Endothelial cell of umbilical vein (primary cell): ENCODE data around the gene CEMIP. TPM values are rescaled to one million over a fixed set of nuclear protein-coding genes. Genes with fewer than 3 reads are reported as not detected.

Source experiments
- BruUV-seq: library from RNA; stranded (reverse); fragments of 400-500 nt; replicated peaks from 2 replicates; lab custom pipeline; 2021; lab: Mats Ljungman, UMichigan
- CTCF ChIA-PET: fragments of 300-600, 350-600 bp; sonication (Branson Sonifier 250); formaldehyde crosslinking; loops from one replicate; lab custom pipeline; 2021; ENCODE audit warnings: antibody characterized with exemption, inconsistent platforms; lab: Charles Lee
- POLR2A ChIA-PET: fragments of 300-600, 350-600 bp; sonication (Branson Sonifier 250); formaldehyde crosslinking; loops from one replicate; lab custom pipeline; 2021; ENCODE audit warnings: antibody characterized with exemption, inconsistent platforms; lab: Charles Lee
- DNase-seq: peaks from one replicate; pipeline ENCODE4 v3.0.0-alpha.2; 2011; ENCODE audit warnings: low read depth, low spot score
- FAIRE-seq: peaks from 2 replicates; lab custom pipeline; 2011; peaks lifted over from hg19 to GRCh38; lab: Jason Lieb, UNC
- H2AFZ ChIP-seq: 2 replicates; pipeline ENCODE4 v1.6.0; 2012; ENCODE audit warnings: low read depth, low read length, control low read depth, inconsistent platforms
- H3K27ac ChIP-seq: 2 replicates; pipeline ENCODE4 v1.5.1; 2011; ENCODE audit warnings: low read depth, mild to moderate bottlenecking, control low read depth, low read length, moderate library complexity; ENCODE audit not compliant: insufficient read depth
- H3K27me3 ChIP-seq, 2 experiments: 2 replicates each; pipeline versions ENCODE4 v1.6.0 to v1.6.1; 2011; ENCODE audit warnings: low read length in 2 of 2, mixed read lengths in 1 of 2; ENCODE audit not compliant: control insufficient read depth in 2 of 2, insufficient read depth in 2 of 2
- H3K36me3 ChIP-seq, 2 experiments: 2 replicates in 1 of 2; 3 replicates in 1 of 2; pipeline ENCODE4 v1.5.1; 2011; ENCODE audit warnings: low read length in 2 of 2, mild to moderate bottlenecking in 1 of 2, moderate library complexity in 1 of 2; ENCODE audit not compliant: control insufficient read depth in 2 of 2, insufficient read depth in 2 of 2; ENCODE audit errors: extremely low read depth in 1 of 2
- H3K4me1 ChIP-seq: 3 replicates; pipeline ENCODE4 v1.5.1; 2011; ENCODE audit warnings: mild to moderate bottlenecking, low read length; ENCODE audit not compliant: control insufficient read depth, insufficient read depth; ENCODE audit errors: extremely low read depth
- H3K4me2 ChIP-seq: 2 replicates; pipeline ENCODE4 v1.6.1; 2011; ENCODE audit warnings: low read length, control low read depth, mixed read lengths; ENCODE audit not compliant: insufficient read depth
- H3K4me3 ChIP-seq, 3 experiments: fragments of 200-600 bp in 1 of 3; sonication (generic), shearing (Covaris generic) in 1 of 3; replicated peaks in 1 of 3; 2 replicates each; pipeline ENCODE4 v1.5.1; 2011 to 2016; ENCODE audit warnings: control low read depth in 3 of 3, low read length in 3 of 3, mild to moderate bottlenecking in 2 of 3, inconsistent platforms in 1 of 3, low read depth in 1 of 3, moderate library complexity in 1 of 3; ENCODE audit not compliant: insufficient read depth in 1 of 3
- H3K79me2 ChIP-seq: 2 replicates; pipeline ENCODE4 v1.6.0; 2012; ENCODE audit warnings: low read length, inconsistent platforms; ENCODE audit not compliant: control insufficient read depth, insufficient read depth
- H3K9ac ChIP-seq: replicated peaks from 2 replicates; pipeline ENCODE3; 2011; ENCODE audit warnings: low read length, control low read depth; ENCODE audit not compliant: insufficient read depth; ENCODE audit errors: extremely low read depth
- H3K9me1 ChIP-seq: replicated peaks from 3 replicates; pipeline ENCODE4 v1.6.0; 2011; ENCODE audit warnings: mild to moderate bottlenecking, low read length; ENCODE audit not compliant: control insufficient read depth, insufficient read depth; ENCODE audit errors: extremely low read depth
- H3K9me3 ChIP-seq: replicated peaks from 2 replicates; pipeline ENCODE4 v1.5.1; 2012; ENCODE audit warnings: low read length, inconsistent platforms; ENCODE audit not compliant: control insufficient read depth, insufficient read depth
- H4K20me1 ChIP-seq: replicated peaks from 2 replicates; pipeline ENCODE3; 2011; ENCODE audit warnings: mild to moderate bottlenecking, low read length; ENCODE audit not compliant: control insufficient read depth, insufficient read depth; ENCODE audit errors: extremely low read depth
- CTCF ChIP-seq, 2 donors: IDR thresholded peaks; 1 replicate in 1 of 2; 2 replicates in 1 of 2; pipeline ENCODE4 v1.5.1; 2011; ENCODE audit warnings: low read length in 2 of 2, mild to moderate bottlenecking in 2 of 2, moderate library complexity in 2 of 2, control low read depth in 1 of 2, inconsistent platforms in 1 of 2, low read depth in 1 of 2; ENCODE audit not compliant: insufficient read depth in 1 of 2; ENCODE audit errors: extremely low read depth in 1 of 2
- EZH2 ChIP-seq: IDR thresholded peaks from 2 replicates; pipeline ENCODE4 v1.6.1; 2012; ENCODE audit warnings: borderline replicate concordance, low read depth, mild to moderate bottlenecking, moderate library complexity, low read length, inconsistent platforms; ENCODE audit not compliant: severe bottlenecking
- FOS ChIP-seq: IDR thresholded peaks from 2 replicates; pipeline ENCODE4 v1.6.1; 2011; ENCODE audit warnings: mild to moderate bottlenecking, low read length, moderate library complexity, borderline replicate concordance; ENCODE audit not compliant: insufficient read depth
- GATA2 ChIP-seq: IDR thresholded peaks from 2 replicates; pipeline ENCODE4 v1.7.0; 2011; ENCODE audit warnings: low read depth, mild to moderate bottlenecking, moderate library complexity, mixed read lengths, low read length; ENCODE audit not compliant: insufficient read length, insufficient read depth
- JUN ChIP-seq: IDR thresholded peaks from 2 replicates; pipeline ENCODE4 v1.6.1; 2011; ENCODE audit warnings: borderline replicate concordance, low read depth; ENCODE audit not compliant: insufficient read length, insufficient read depth
- MAX ChIP-seq: IDR thresholded peaks from 2 replicates; pipeline ENCODE4 v1.6.1; 2011; ENCODE audit not compliant: insufficient read depth, insufficient read length
- MYC ChIP-seq: IDR thresholded peaks from one replicate; pipeline ENCODE4 v1.6.1; 2011; ENCODE audit warnings: mild to moderate bottlenecking, low read depth, low read length
- POLR2A ChIP-seq: IDR thresholded peaks from 2 replicates; pipeline ENCODE4 v1.6.1; 2012; ENCODE audit warnings: low read depth, mild to moderate bottlenecking, control low read depth, low read length
- POLR2AphosphoS5 ChIP-seq: IDR thresholded peaks from 2 replicates; pipeline ENCODE4 v1.6.1; 2012; ENCODE audit warnings: low read depth, mild to moderate bottlenecking, control low read depth, low read length, moderate library complexity; ENCODE audit not compliant: insufficient read depth
- dilution Hi-C: fragments of 300-500 bp; cut with MboI; formaldehyde crosslinking; loops from one replicate; pipeline ENCODE4 v1.15.0; 2019; ENCODE audit warnings: low sequenced_read_pairs; ENCODE audit not compliant: extremely low pct_ligation_motif_present
- intact Hi-C: fragments of 100-400 bp; cut with micrococcal nuclease; formaldehyde crosslinking; loops from one replicate; pipeline ENCODE4 v1.10.0; 2022
- polyA plus RNA-seq, 4 experiments: library from polyadenylated mRNA; depleted of rRNA in 3 of 4; stranded (reverse) in 3 of 4; unstranded in 1 of 4; fragments of >200 nt; gene quantifications; 2 replicates each; pipeline versions ENCODE4 v1.2.1 to v1.2.3, GENCODE V29; 2011 to 2012; ENCODE audit warnings: missing spikeins in 1 of 4
- total RNA-seq: library from RNA; stranded (reverse); gene quantifications from 2 replicates; pipeline ENCODE4 v1.2.3, GENCODE V29; 2021

Gene CEMIP
- total and polyA plus RNA-seq, 2 donors (not counting 3 experiments of a cell fraction or from before 2014, with no cell fraction given): 0.01 TPM; not detected in 1

- H3K27me3 ChIP-seq: peaks cover 0 to 4% of the 10 kb centered on the region in 2 experiments
- BruUV-seq: no TSS peak
- H3K4me2 ChIP-seq: no peak overlapping the region
- no peak overlapping the region for H3K27ac ChIP-seq
- H3K4me1 ChIP-seq: no peaks in the 10 kb centered on the region
- POLR2A ChIA-PET: no interaction called here
- FAIRE-seq (no peak), DNase-seq (no peak)
- H3K9me1 ChIP-seq: no peaks in the 10 kb centered on the region
- H3K79me2 ChIP-seq: no peaks in the 10 kb centered on the region
- intact Hi-C loops (no loop called here), dilution Hi-C loops (no loop called here)
- H2AFZ ChIP-seq: no peak overlapping the region
- H4K20me1 ChIP-seq: no peaks in the 10 kb centered on the region
- no peaks in the 10 kb centered on the region for H3K36me3 ChIP-seq
- H3K4me3 ChIP-seq: no peak overlapping the region
- H3K9me3 ChIP-seq: no peaks in the 10 kb centered on the region
- CTCF ChIA-PET: interaction anchor here (1.4 kb wide), 1 partner anchor 271 kb away, joined by 3 read pairs; no protein-coding TSS in a partner anchor
- H3K9ac ChIP-seq: no peak overlapping the region
- no peak for TF ChIP-seq POLR2A
- TF ChIP-seq POLR2AphosphoS5: no peak
- TF ChIP-seq MAX: no peak
- TF ChIP-seq MYC: no peak
- TF ChIP-seq JUN: no peak
- no peak for TF ChIP-seq CTCF (IDR thresholded peaks at IDR 0.05; ENCODE audit: extremely low read depth in 1 of 2, insufficient read depth in 1 of 2, low read depth in 1 of 2, low read length in 2 of 2)
- TF ChIP-seq EZH2: no peak
- no peak for TF ChIP-seq GATA2
- TF ChIP-seq FOS: no peak
Observed at GRCh38 chr15:80838666-80839065, 59.5 kb downstream of the CEMIP start.
